Lower leg skin (tissue), 3 donors: Measurements from ENCODE around the gene MYO3B.

Experiments used
- CTCF ChIP-seq, 3 donors: fragments of 450-650 bp; IDR thresholded peaks; one replicate each; pipeline ENCODE4 v1.5.1; 2016; ENCODE audit warnings: antibody characterized with exemption in 3 of 3, mild to moderate bottlenecking in 3 of 3, moderate library complexity in 2 of 3
- POLR2A ChIP-seq, 2 donors: fragments of 450-650 bp; IDR thresholded peaks; one replicate each; pipeline ENCODE4 v1.6.1; 2016 to 2017; ENCODE audit warnings: antibody characterized with exemption in 2 of 2, mild to moderate bottlenecking in 1 of 2, moderate library complexity in 1 of 2

GRCh38 chr2:170463206-170463537, 285.2 kb downstream of the MYO3B start:
- no peak for TF ChIP-seq CTCF (IDR thresholded peaks at IDR 0.05)
- TF ChIP-seq POLR2A (IDR thresholded peaks at IDR 0.05) = no peak
